HepG2 (cell line): ENCODE measurements around the gene UGT1A7. TPM values are rescaled to one million over a fixed set of nuclear protein-coding genes. Genes with fewer than 3 reads are reported as not detected.

Source experiments
- ATAC-seq: fragments of 200-7000 bp; cut with Tn5 transposase; 3 replicates; pipeline ENCODE4 v1.9.1; 2020; ENCODE audit warnings: mild to moderate bottlenecking, moderate library complexity
- BruUV-seq: library from RNA; stranded (reverse); fragments of 400-500 nt; replicated peaks from 2 replicates; lab custom pipeline; 2021; lab: Mats Ljungman, UMichigan
- CTCF ChIA-PET: fragments of 300-600 bp; formaldehyde crosslinking; extraction: SDS; loops from one replicate; lab custom pipeline; 2021; ENCODE audit warnings: low total read pairs, inconsistent platforms, low intra/inter-chr PET ratio; lab: Yijun Ruan, JAX
- POLR2A ChIA-PET: fragments of 350-600 bp; sonication (Branson Sonifier 250); formaldehyde crosslinking; loops from one replicate; lab custom pipeline; 2020; ENCODE audit warnings: antibody characterized with exemption, inconsistent platforms; lab: Yijun Ruan, JAX
- DNase-seq: peaks from one replicate; pipeline ENCODE4 v3.0.0-alpha.2; 2015; ENCODE audit warnings: low spot score
- FAIRE-seq: peaks from 3 replicates; lab custom pipeline; 2011; peaks lifted over from hg19 to GRCh38; lab: Jason Lieb, UNC
- H2AFZ ChIP-seq: one replicate; pipeline ENCODE4 v1.6.1; 2011; ENCODE audit warnings: low read length, inconsistent platforms
- H3K27ac ChIP-seq: fragments of 300-600 bp; 3 replicates; pipeline ENCODE4 v1.8.0; 2011; ENCODE audit warnings: mixed run types, mild to moderate bottlenecking, mixed read lengths, low read length, inconsistent platforms; ENCODE audit not compliant: insufficient read depth; ENCODE audit errors: extremely low read length
- H3K27me3 ChIP-seq, 2 experiments: fragments of 200-600 bp in 1 of 2; 2 replicates in 1 of 2; 3 replicates in 1 of 2; pipeline versions ENCODE4 v1.6.0 to v1.8.0; 2011; ENCODE audit warnings: low read length in 2 of 2, mild to moderate bottlenecking in 2 of 2, moderate library complexity in 2 of 2, inconsistent platforms in 1 of 2; ENCODE audit not compliant: insufficient read depth in 2 of 2, control insufficient read depth in 1 of 2
- H3K36me3 ChIP-seq, 2 experiments: fragments of 200-600 bp in 1 of 2; replicated peaks in 1 of 2; 2 replicates in 1 of 2; 3 replicates in 1 of 2; pipeline versions ENCODE4 v1.5.1 to v1.8.0; 2011; ENCODE audit warnings: low read length in 2 of 2, inconsistent platforms in 1 of 2; ENCODE audit not compliant: insufficient read depth in 2 of 2, control insufficient read depth in 1 of 2
- H3K4me1 ChIP-seq: 2 replicates; pipeline ENCODE4 v1.5.1; 2012; ENCODE audit warnings: low read length, inconsistent platforms; ENCODE audit not compliant: insufficient read depth
- H3K4me2 ChIP-seq: 2 replicates; pipeline ENCODE4 v1.6.0; 2011; ENCODE audit warnings: low read depth, low read length, inconsistent platforms
- H3K4me3 ChIP-seq, 3 experiments: fragments of 200-600 bp in 1 of 3; sonication (generic), shearing (Covaris generic) in 1 of 3; replicated peaks in 1 of 3; 2 replicates each; pipeline ENCODE4 v1.5.1; 2011 to 2016; ENCODE audit warnings: low read length in 3 of 3, inconsistent platforms in 2 of 3, low read depth in 2 of 3, mild to moderate bottlenecking in 2 of 3, control low read depth in 1 of 3, mixed read lengths in 1 of 3; ENCODE audit not compliant: insufficient read depth in 1 of 3
- H3K79me2 ChIP-seq: one replicate; pipeline ENCODE4 v1.6.1; 2011; ENCODE audit warnings: low read length, inconsistent platforms; ENCODE audit not compliant: insufficient read depth
- H3K9ac ChIP-seq: 2 replicates; pipeline ENCODE4 v1.6.0; 2011; ENCODE audit warnings: mild to moderate bottlenecking, low read depth, low read length, inconsistent platforms; ENCODE audit not compliant: insufficient read depth
- H3K9me3 ChIP-seq: 2 replicates; pipeline ENCODE4 v1.5.1; 2012; ENCODE audit warnings: mild to moderate bottlenecking, low read length
- H4K20me1 ChIP-seq: 2 replicates; pipeline ENCODE4 v1.6.0; 2011; ENCODE audit warnings: inconsistent platforms, mild to moderate bottlenecking, low read length, moderate library complexity; ENCODE audit not compliant: insufficient read depth
- ATF5 ChIP-seq: sonication (generic); formaldehyde crosslinking; IDR thresholded peaks from 2 replicates; pipeline ENCODE4 v1.4.0; 2020; ENCODE audit warnings: mild to moderate bottlenecking, low read depth, missing genetic modification reagents
- GATA4 ChIP-seq: sonication (generic); IDR thresholded peaks from 2 replicates; pipeline ENCODE4 v1.6.1; 2016; ENCODE audit warnings: antibody characterized with exemption, low read depth, borderline replicate concordance
- ONECUT2 ChIP-seq: sonication (generic); formaldehyde crosslinking; IDR thresholded peaks from 2 replicates; pipeline ENCODE4 v1.4.0; 2020; ENCODE audit warnings: missing genetic modification reagents
- STAG1 ChIP-seq: sonication (generic); formaldehyde crosslinking; IDR thresholded peaks from 2 replicates; pipeline ENCODE4 v1.4.0; 2020; ENCODE audit warnings: missing genetic modification reagents
- ZBED4 ChIP-seq: sonication (generic); formaldehyde crosslinking; IDR thresholded peaks from 2 replicates; pipeline ENCODE4 v1.4.0; 2020; ENCODE audit warnings: missing genetic modification reagents, borderline replicate concordance
- ZBTB33 ChIP-seq: sonication (generic); formaldehyde crosslinking; IDR thresholded peaks from 2 replicates; pipeline ENCODE4 v1.4.0; 2020; ENCODE audit warnings: missing genetic modification reagents
- ZIK1 ChIP-seq: sonication (generic); formaldehyde crosslinking; IDR thresholded peaks from 2 replicates; pipeline ENCODE4 v1.5.0; 2020; ENCODE audit warnings: mild to moderate bottlenecking, low read depth, missing genetic modification reagents, borderline replicate concordance
- ZNF275 ChIP-seq: sonication (generic); formaldehyde crosslinking; IDR thresholded peaks from 2 replicates; pipeline ENCODE4 v1.8.0; 2022; ENCODE audit warnings: missing genetic modification reagents, mild to moderate bottlenecking, inconsistent platforms, borderline replicate concordance
- ZNF30 ChIP-seq: sonication (generic); formaldehyde crosslinking; IDR thresholded peaks from 2 replicates; pipeline ENCODE4 v1.5.0; 2020; ENCODE audit warnings: mild to moderate bottlenecking, missing genetic modification reagents
- WGBS: methylation state at CpG from one replicate; pipeline ENCODE4 v1.1.6; 2017; ENCODE audit warnings: low lambda C conversion rate; 5-methylcytosine and 5-hydroxymethylcytosine counted together
- in situ Hi-C: cut with HindIII; loops from 2 replicates; pipeline ENCODE4 v1.10.0; 2017; ENCODE audit warnings: low pct_unique_long_range_greater_than_20kb; ENCODE audit not compliant: extremely low pct_ligation_motif_present
- intact Hi-C: fragments of 100-400 bp; cut with micrococcal nuclease; formaldehyde crosslinking; loops from one replicate; pipeline ENCODE4 v1.10.0; 2022; ENCODE audit not compliant: unreplicated experiment
- polyA plus RNA-seq, 8 experiments: library from polyadenylated mRNA; depleted of rRNA in 3 of 8; stranded (reverse) in 7 of 8; unstranded in 1 of 8; fragments of >200 nt; fragmentation: Illumina TruSeq in 4 of 8; extraction: Trizol in 4 of 8; gene quantifications; 2 replicates each; pipeline versions ENCODE4 v1.2.1 to v1.2.3, GENCODE V29; 2011 to 2016; ENCODE audit warnings: low read depth in 4 of 8, missing spikeins in 1 of 8, mixed read lengths in 1 of 8; ENCODE audit not compliant: insufficient read depth in 1 of 8
- total RNA-seq, 5 experiments: library from RNA; depleted of rRNA; stranded (reverse); fragments of >200 nt; fragmentation: Illumina TruSeq; extraction: Trizol; gene quantifications; 2 replicates each; pipeline ENCODE4 v1.2.3, GENCODE V29; 2016; ENCODE audit warnings: low read depth in 1 of 5

UGT1A7 gene
- total and polyA plus RNA-seq, 2 of the 13 experiments (the other 11 are each of a cell fraction or from before 2014, with no cell fraction given): not detected

GRCh38 chr2:233712611-233713261 is 31.0 kb downstream of the UGT1A7 start, which contains the start of gene UGT1A5:
UGT1A5 (plus strand) TSS chr2:233712907; CDS start chr2:233712992, 85 bp downstream.
- no peaks in the 10 kb centered on the region for H3K9me3 ChIP-seq
- H3K27me3 ChIP-seq: no peaks in the 10 kb centered on the region
- no peak within 1 kb of the TSS for H2AFZ ChIP-seq
- H4K20me1 ChIP-seq: no peaks in the 10 kb centered on the region
- ChIA-PET POLR2A (no interaction called here), CTCF (no interaction called here)
- no peak within 1 kb of the TSS for H3K4me3 ChIP-seq
- ATAC-seq (no peak), FAIRE-seq (no peak), DNase-seq (no peak)
- H3K36me3 ChIP-seq: no peaks in the 10 kb centered on the region
- no peak within 1 kb of the TSS for H3K4me2 ChIP-seq
- in situ Hi-C loops: no loop called here
- H3K79me2 ChIP-seq: no peaks in the 10 kb centered on the region
- H3K4me1 ChIP-seq: no peaks in the 10 kb centered on the region
- WGBS: 74% methylated on average over 14 of the region's 14 CpGs
- intact Hi-C loops: loop anchor here (5.0 kb wide), 3 partner anchors 130 to 310 kb away; no protein-coding TSS in a partner anchor
- no peak within 1 kb of the TSS for H3K27ac ChIP-seq
- TF ChIP-seq ATF5 (CRISPR knock-in tag): no peak
- TF ChIP-seq STAG1 (CRISPR knock-in tag): 0 out of 2 replicates have a peak, but pooled peaks have one; percentile 7
- peak; percentile 69; the same call in 1 of the 2 replicates for TF ChIP-seq ZBTB33 (CRISPR knock-in tag)
- no peak within 1 kb of the TSS for H3K9ac ChIP-seq
- no TSS peak for BruUV-seq

GRCh38 chr2:233713262-233713615 is 31.5 kb downstream of the UGT1A7 start:
- Histone ChIP-seq H3K4me1 (no peaks in the 10 kb centered on the region), H3K36me3 (no peaks in the 10 kb centered on the region), H3K79me2 (no peaks in the 10 kb centered on the region), H3K9ac (no peak overlapping the region), H3K4me3 (no peak overlapping the region), H4K20me1 (no peaks in the 10 kb centered on the region), H3K9me3 (no peaks in the 10 kb centered on the region), H3K27ac (no peak overlapping the region), H2AFZ (no peak overlapping the region), H3K4me2 (no peak overlapping the region), H3K27me3 (no peaks in the 10 kb centered on the region; a peak in 1 of 5 replicates)
- POLR2A ChIA-PET: no interaction called here
- 81% methylated on average over 7 of the region's 7 CpGs for WGBS
- FAIRE-seq (no peak), DNase-seq (no peak), ATAC-seq (no peak)
- intact Hi-C loops (loop anchor here (5.0 kb wide), 3 partner anchors 131 to 311 kb away; no protein-coding TSS in a partner anchor), in situ Hi-C loops (no loop called here)
- BruUV-seq: no TSS peak
- CTCF ChIA-PET: no interaction called here
- no peak for TF ChIP-seq ZNF30 (CRISPR knock-in tag)
- no peak for TF ChIP-seq ZBED4 (CRISPR knock-in tag)
- no peak for TF ChIP-seq ZNF275 (CRISPR knock-in tag)
- TF ChIP-seq ONECUT2: no peak
- no peak for TF ChIP-seq ZIK1 (CRISPR knock-in tag)
- no peak for TF ChIP-seq GATA4
